Endodermal cell (in vitro differentiated cells): ENCODE measurements around the gene EFCAB8. TPM values are rescaled to one million over a fixed set of nuclear protein-coding genes. Genes with fewer than 3 reads are reported as not detected.
A peak's percentile ranks its signal among the peaks of the same experiment; 100 is the strongest.

Experiments used
- DNase-seq: peaks from one replicate; pipeline ENCODE4 v3.0.0-alpha.2; 2017
- H3K27ac ChIP-seq: 2 replicates; pipeline ENCODE4 v1.5.1; 2013; ENCODE audit warnings: mild to moderate bottlenecking, low read depth, low read length, moderate library complexity
- H3K27me3 ChIP-seq: 2 replicates; pipeline ENCODE4 v1.6.1; 2013; ENCODE audit warnings: mild to moderate bottlenecking, low read length, moderate library complexity; ENCODE audit not compliant: insufficient read depth, control insufficient read depth, poor library complexity, severe bottlenecking
- H3K36me3 ChIP-seq: 2 replicates; pipeline ENCODE4 v1.7.0; 2013; ENCODE audit warnings: mild to moderate bottlenecking, low read length, moderate library complexity; ENCODE audit not compliant: control insufficient read depth, insufficient read depth
- H3K4me1 ChIP-seq: one replicate; pipeline ENCODE4 v1.7.0; 2013; ENCODE audit warnings: low read length; ENCODE audit not compliant: control insufficient read depth, insufficient read depth
- H3K4me3 ChIP-seq: 2 replicates; pipeline ENCODE4 v1.5.1; 2013; ENCODE audit warnings: mild to moderate bottlenecking, low read length, moderate library complexity
- H3K9ac ChIP-seq: 2 replicates; pipeline ENCODE4 v1.6.1; 2013; ENCODE audit warnings: mild to moderate bottlenecking, low read length, moderate library complexity; ENCODE audit not compliant: poor library complexity, severe bottlenecking; ENCODE audit errors: extremely low read depth
- H3K9me3 ChIP-seq: 2 replicates; pipeline ENCODE4 v1.6.1; 2013; ENCODE audit warnings: mild to moderate bottlenecking, low read length, moderate library complexity; ENCODE audit not compliant: control insufficient read depth
- H3K27ac Mint-ChIP-seq: 2 replicates; pipeline ENCODE4 v1.8.0; 2020; ENCODE audit warnings: mixed read lengths
- H3K27me3 Mint-ChIP-seq: 2 replicates; pipeline ENCODE4 v1.8.0; 2021; ENCODE audit warnings: mild to moderate bottlenecking, mixed read lengths; ENCODE audit not compliant: insufficient read depth
- H3K36me3 Mint-ChIP-seq: 2 replicates; pipeline ENCODE4 v1.8.0; 2020; ENCODE audit warnings: low read depth, mixed read lengths
- H3K4me1 Mint-ChIP-seq: 2 replicates; pipeline ENCODE4 v1.8.0; 2020; ENCODE audit warnings: mixed read lengths
- H3K4me3 Mint-ChIP-seq: 2 replicates; pipeline ENCODE4 v1.8.0; 2020; ENCODE audit warnings: mild to moderate bottlenecking, moderate library complexity, mixed read lengths
- H3K9me3 Mint-ChIP-seq: 2 replicates; pipeline ENCODE4 v1.8.0; 2020; ENCODE audit warnings: mild to moderate bottlenecking, mixed read lengths
- WGBS, 2 experiments: methylation state at CpG; one replicate each; pipeline versions ENCODE4 v1.1.5 to v1.1.7; 2013; ENCODE audit warnings: missing lambda C conversion rate in 2 of 2, mixed read lengths in 1 of 2; ENCODE audit not compliant: insufficient coverage in 1 of 2, insufficient read length in 1 of 2; 5-methylcytosine and 5-hydroxymethylcytosine counted together
- total RNA-seq, 2 donors: library from RNA; stranded (reverse); fragmentation: NEBNext Ultra II Directional in 1 of 2; extraction: Animal tissue kit (Norgen Biotek cat#: 25700) in 1 of 2; gene quantifications; 2 replicates in 1 of 2; 3 replicates in 1 of 2; pipeline ENCODE4 v1.2.1, GENCODE V29; 2021
- TF ChIP-seq, protein P1 (sequence below): fragments of 200-600 bp; sonication (generic); conservative IDR thresholded peaks from 2 replicates; pipeline ENCODE4 v1.5.0; 2021; ENCODE audit warnings: antibody characterized with exemption, mild to moderate bottlenecking

The EFCAB8 gene
- total RNA-seq, 2 donors from 2014 or later: 0.44 to 1.0 TPM

DNA sequence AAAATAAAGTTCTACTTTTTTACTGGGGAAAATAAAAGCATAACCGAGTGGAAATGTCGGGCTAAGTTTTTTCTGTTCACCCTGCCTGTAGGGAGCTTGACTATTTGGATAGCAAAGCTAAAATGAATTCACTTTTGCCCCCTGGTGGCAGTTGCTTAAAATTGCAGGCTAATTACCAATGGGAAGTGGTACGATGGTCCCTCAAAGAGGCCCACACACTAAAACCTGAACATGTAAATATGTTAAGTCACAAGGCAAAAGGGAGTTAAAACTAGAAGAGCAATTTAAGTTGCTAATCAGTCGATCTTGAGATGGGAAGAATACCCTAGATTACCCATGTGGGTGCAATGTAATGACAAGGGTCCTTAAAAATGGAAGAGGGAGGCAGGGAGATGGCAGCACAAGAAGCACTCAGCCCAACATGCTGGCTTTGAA is 146.4 kb downstream of the EFCAB8 start:
- Mint-ChIP-seq H3K4me1 (peaks cover 9% of the 10 kb centered on the region), H3K36me3 (no peaks in the 10 kb centered on the region), H3K27ac (no peak overlapping the region), H3K27me3 (no peaks in the 10 kb centered on the region), H3K9me3 (peaks cover 3% of the 10 kb centered on the region), H3K4me3 (no peak overlapping the region)
- no peak overlapping the region for H3K4me3 ChIP-seq
- WGBS, 2 experiments: 51 to 61% methylated on average over 4 of the region's 4 CpGs
- no peak overlapping the region for H3K9ac ChIP-seq
- DNase-seq: peak; percentile 71
- peaks cover 5% of the 10 kb centered on the region for H3K9me3 ChIP-seq
- peaks cover 5% of the 10 kb centered on the region for H3K4me1 ChIP-seq
- no peak overlapping the region for H3K27ac ChIP-seq
- TF ChIP-seq, protein P1, sequence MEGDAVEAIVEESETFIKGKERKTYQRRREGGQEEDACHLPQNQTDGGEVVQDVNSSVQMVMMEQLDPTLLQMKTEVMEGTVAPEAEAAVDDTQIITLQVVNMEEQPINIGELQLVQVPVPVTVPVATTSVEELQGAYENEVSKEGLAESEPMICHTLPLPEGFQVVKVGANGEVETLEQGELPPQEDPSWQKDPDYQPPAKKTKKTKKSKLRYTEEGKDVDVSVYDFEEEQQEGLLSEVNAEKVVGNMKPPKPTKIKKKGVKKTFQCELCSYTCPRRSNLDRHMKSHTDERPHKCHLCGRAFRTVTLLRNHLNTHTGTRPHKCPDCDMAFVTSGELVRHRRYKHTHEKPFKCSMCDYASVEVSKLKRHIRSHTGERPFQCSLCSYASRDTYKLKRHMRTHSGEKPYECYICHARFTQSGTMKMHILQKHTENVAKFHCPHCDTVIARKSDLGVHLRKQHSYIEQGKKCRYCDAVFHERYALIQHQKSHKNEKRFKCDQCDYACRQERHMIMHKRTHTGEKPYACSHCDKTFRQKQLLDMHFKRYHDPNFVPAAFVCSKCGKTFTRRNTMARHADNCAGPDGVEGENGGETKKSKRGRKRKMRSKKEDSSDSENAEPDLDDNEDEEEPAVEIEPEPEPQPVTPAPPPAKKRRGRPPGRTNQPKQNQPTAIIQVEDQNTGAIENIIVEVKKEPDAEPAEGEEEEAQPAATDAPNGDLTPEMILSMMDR: peak; percentile 98
- H3K27me3 ChIP-seq: no peaks in the 10 kb centered on the region
- H3K36me3 ChIP-seq: no peaks in the 10 kb centered on the region

- Histone ChIP-seq H3K4me1 (peaks cover 3% of the 10 kb centered on the region), H3K27me3 (no peaks in the 10 kb centered on the region), H3K27ac (no peak overlapping the region), H3K9me3 (peaks cover 5% of the 10 kb centered on the region), H3K4me3 (no peak overlapping the region), H3K36me3 (no peaks in the 10 kb centered on the region), H3K9ac (no peak overlapping the region)
- WGBS, 2 experiments: 91 to 96% methylated on average over 6 to 8 of the region's 8 CpGs
- no peak overlapping the region for H3K27ac Mint-ChIP-seq
- TF ChIP-seq, protein P1: no peak
- no peak for DNase-seq
- H3K27me3 Mint-ChIP-seq: no peaks in the 10 kb centered on the region
- no peak overlapping the region for H3K4me3 Mint-ChIP-seq
- H3K36me3 Mint-ChIP-seq: no peaks in the 10 kb centered on the region
- peaks cover 3% of the 10 kb centered on the region for H3K9me3 Mint-ChIP-seq
- peaks cover 6% of the 10 kb centered on the region for H3K4me1 Mint-ChIP-seq
Observed at GRCh38 chr20:33005908-33006775, 147.4 kb downstream of the EFCAB8 start.

DNA sequence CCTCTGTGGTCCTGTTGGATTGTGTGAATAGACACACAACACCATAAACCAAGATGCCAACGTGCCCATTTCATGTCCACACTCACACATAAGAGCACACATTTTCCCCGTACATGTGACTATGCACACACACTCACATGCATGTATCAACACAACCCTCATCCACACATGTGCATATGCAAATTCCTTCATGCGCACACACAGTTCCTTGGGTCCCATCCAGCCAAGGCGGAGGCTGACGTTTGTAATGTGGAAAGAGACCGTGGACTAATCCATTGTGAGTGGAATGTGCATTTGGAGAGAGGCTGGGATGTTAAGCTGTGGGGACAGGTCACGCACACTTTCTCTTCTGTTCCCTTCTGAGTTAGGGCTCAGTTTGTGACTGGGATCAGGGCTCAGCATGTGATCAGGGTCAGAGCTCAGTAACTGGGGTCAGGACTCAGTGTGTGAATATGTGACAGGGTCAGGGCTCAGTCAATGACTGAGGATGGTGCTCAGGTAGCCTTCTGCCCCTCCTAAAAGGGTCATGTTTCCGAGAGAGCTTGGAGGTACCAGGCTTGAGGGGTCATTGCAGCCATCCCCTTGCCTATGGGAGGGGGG is 148.2 kb downstream of the EFCAB8 start:
- H3K9ac ChIP-seq: no peak overlapping the region
- H3K27me3 ChIP-seq: no peaks in the 10 kb centered on the region
- H3K4me3 Mint-ChIP-seq: no peak overlapping the region
- TF ChIP-seq, protein P1: no peak
- 90 to 97% methylated on average over 5 to 8 of the region's 8 CpGs for WGBS, 2 experiments
- peaks cover 4% of the 10 kb centered on the region for H3K4me1 Mint-ChIP-seq
- no peaks in the 10 kb centered on the region for H3K27me3 Mint-ChIP-seq
- H3K27ac Mint-ChIP-seq: no peak overlapping the region
- H3K4me1 ChIP-seq: peaks cover 2% of the 10 kb centered on the region
- no peaks in the 10 kb centered on the region for H3K36me3 Mint-ChIP-seq
- H3K36me3 ChIP-seq: no peaks in the 10 kb centered on the region
- no peak for DNase-seq
- no peak overlapping the region for H3K27ac ChIP-seq
- H3K4me3 ChIP-seq: no peak overlapping the region
- H3K9me3 Mint-ChIP-seq: peaks cover 3% of the 10 kb centered on the region
- peaks cover 5% of the 10 kb centered on the region for H3K9me3 ChIP-seq
